Measurements from ENCODE around the gene DHX32. TPM values are rescaled to one million over a fixed set of nuclear protein-coding genes. Genes with fewer than 3 reads are reported as not detected.
"Not testable (repeated sequence)": the region's sequence is repeated elsewhere in the genome, so short reads cannot be mapped to it uniquely, and the experiment has no call there.

DHX32 gene
- polyA plus RNA-seq, 4 donors: 22.8 to 26.1 (median 23.0) TPM

DNA sequence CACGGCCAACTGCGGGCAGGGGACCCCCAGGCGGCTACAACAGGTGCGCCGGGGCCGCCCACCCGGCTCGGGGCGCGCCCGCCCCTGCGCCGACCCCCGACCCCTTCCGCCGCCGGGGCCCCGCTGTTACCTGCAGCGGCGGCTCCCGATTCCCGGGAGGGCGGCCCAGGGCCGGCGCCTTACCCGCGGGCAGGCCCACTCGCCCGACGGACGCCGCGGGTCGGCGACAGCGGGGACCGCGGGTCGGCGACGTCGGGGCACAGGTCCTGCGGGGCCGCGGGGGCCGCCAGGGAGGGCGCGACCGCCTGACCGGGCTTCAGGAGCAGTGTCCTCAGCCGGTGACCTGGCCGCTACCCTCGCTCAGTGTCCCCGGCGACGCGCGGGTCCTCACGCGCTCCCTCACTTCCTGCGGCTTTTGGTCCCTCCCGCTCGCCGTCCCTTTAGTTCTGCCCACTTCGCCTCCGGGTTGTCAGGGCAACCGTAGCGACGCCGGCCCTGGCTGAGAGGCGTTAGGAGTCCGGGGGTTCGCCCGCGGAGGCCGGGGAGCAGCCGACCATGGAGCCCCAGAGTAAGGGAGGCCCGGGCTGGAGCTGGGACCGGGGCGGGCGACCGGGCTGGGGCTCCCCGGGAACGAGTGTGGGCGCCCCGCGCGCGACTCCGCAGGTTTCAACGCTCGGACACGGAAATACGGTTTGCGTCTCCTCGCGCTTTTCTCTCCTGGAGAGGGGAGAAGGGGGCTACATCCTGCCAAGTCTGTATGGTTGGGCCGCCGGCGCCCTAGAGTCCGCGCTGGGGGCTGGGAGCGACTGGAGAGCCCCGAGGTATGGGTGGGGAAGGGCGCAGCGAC, 15.2 kb upstream of the DHX32 start, which contains the start of gene FANK1:
Gene FANK1 (plus strand): TSS at position 477 of the 847 bp plus-strand sequence. CDS start 79 bp downstream, at position 556.
- peak; percentile 43 to 83 (median 72) for DNase-seq (ENCODE audit: low read depth in 4 of 4, low spot score in 2 of 4)

DNA sequence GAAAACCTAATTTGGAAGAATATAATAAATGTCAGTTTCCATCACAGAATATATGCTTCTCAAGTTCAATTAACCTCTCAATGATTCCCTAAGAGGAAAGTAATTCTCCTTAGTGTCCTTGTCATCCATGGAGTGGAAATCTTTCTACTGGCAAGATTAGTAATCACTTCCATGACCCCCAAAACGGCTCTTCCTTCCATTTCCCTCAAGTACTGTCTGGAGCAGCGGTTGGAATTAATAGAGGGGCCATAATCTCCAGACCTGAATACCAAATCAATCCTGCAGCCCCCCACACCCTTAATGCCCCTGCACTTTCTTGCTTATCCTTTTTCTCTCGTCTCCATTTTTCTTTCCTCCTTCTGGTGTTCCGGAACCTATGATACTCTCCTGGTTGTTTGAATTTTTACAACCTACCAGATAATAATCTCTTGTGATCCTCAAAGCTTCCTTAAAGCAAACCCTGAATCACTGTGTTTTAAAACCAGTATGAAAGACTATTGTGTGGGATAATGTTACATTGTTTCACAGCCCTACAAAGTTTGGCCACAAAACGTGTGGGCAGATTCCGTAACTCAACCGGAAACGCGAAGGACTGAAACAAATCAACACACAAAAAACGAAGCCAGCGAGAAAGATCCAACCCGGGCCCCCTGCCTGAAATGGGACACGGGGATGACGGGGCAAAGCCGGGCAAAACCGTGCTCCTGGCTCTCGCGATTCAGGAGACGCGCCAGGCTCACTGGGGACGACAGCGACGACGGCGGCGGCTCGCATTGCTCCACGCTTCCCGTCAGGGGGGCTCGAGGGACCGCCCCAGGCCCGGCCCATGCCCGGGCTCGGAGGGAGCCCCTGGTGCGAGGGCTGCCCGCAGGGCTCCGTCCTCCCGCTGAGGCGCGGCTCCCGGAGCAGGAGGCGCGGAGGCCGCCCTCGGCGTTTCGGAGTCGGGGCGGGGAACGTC, 14.3 kb upstream of the DHX32 start:
- DNase-seq (ENCODE audit: low read depth in 4 of 4, low spot score in 2 of 4): peak; percentile 21 to 40 (median 30)

DNA sequence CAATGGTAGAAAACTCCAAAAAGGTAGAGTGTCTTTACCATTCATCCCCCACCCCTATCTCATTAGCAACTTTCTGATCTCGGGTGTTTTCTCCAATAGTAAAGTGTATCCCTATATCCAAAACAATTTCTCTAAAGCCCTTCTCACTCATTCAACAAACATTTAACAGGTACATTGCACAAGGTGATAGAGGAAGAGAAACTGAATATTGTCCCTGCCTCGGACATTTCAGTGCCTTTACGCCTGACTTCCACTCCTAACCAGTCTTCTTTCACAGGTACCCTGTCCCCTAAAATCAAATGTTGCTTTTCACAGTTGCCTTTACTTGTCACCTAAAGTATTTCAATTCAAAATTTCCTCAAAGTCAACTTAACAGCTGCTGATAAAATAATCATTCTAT, 13.1 kb upstream of the DHX32 start:
- not testable (repeated sequence) for DNase-seq (ENCODE audit: low read depth in 4 of 4, low spot score in 2 of 4)

DNA sequence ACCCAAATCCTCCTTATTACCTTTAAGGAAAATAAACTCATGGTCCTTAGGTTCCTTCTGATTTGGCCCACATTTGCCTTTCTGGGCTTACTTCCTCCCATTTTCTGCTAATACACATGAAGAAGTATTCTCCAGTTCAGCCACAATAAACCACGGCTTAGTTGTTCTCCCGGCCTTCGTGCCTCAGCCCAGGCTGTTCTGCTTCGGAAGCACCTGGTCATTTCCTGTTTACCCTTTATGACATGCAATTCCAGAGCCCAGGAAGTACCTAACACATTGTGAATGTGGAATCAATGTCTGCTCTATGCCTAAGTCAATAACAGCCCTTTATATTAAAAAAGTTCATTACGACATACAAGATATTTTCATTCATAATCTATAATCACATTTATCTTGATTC, 11.3 kb upstream of the DHX32 start:
- not testable (repeated sequence) for DNase-seq (ENCODE audit: low read depth in 4 of 4, low spot score in 2 of 4)

DNA sequence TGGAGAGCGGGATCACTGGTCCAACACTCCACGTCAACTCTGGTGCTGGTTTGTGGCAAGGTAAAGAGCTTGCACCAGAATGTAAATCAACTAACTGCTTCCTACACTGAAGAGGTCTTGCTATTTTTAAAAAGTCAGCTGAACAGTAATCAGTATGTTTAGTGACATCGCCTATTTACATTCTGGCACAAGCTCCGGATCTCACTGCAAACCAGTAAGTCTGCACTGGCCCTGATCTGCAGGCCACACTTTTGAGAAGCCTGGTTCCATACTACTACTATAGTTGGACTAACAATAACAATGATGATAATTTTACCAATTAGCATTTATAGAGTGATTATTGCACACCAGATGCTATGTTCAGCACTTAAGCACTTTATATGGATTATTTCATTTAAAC, 8.3 kb upstream of the DHX32 start:
- not testable (repeated sequence) for DNase-seq (ENCODE audit: low read depth in 4 of 4, low spot score in 2 of 4)

DNA sequence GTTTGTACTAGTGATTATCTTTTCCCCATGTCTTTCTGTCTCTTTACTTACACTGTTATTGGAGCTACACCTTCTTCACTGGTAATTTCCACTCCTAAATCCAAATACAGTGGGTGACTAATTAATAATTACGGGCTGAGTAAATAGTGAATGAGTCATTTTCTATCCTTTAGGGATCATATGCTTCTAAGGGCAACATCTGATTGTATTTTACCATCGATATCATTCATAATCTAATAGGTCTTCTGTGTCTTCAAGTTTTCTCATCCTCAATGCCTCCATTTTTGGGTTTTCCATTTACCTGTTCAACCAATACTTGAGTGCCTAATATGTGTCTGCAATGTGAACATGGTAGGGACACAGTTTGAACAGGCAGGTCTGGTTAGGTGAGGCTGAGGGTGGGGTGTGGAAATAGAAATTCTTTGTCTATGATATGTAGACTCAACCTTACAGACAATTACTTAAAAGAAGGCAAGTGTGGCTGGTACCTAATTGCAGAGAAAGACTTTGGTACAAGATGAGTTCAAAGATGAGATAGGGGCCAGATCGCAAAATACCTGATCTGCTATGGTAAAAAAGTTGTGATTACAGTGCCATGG, 5.9 kb upstream of the DHX32 start:
- no peak for DNase-seq (ENCODE audit: low read depth in 4 of 4, low spot score in 2 of 4)

DNA sequence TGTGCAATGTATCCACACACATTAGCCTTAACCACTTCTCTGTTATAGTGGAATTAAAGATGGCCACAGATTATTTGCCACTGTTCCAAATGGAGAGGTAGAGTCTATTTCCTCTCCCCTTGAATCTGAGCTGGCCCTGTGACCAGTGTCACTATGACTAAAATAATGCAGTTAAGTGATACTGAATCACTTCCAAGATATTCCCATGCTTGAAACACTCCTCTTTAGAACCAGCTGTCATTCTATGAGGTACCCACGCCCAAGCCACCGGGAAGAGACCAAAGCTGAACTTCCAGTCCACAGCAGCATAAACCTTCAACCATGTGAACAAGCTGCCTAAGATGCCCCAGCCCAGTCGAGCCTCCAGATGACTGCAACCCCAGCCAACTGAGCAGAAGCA, 2.1 kb upstream of the DHX32 start:
- no peak for DNase-seq (ENCODE audit: low read depth in 4 of 4, low spot score in 2 of 4)

DNA sequence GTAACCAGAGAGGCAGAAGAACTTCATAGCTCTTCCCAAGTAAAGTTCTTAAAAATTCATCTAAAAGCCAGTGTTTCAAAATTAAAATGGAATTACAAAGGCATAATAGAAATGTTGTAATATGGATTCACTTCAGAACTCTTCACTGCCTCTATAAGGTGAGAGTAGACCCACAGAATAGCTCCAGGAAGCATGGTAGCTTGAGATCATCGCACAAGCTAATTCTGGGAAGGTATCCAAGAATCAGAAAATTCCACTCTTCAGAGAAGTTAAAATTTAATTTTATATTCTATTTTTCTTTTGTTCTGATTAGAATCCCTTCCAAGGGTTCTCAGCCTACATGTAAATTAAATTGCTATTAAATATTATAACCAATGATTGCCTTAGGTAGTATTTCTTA, 1.5 kb upstream of the DHX32 start:
- no peak for DNase-seq (ENCODE audit: low read depth in 4 of 4, low spot score in 2 of 4)

DNA sequence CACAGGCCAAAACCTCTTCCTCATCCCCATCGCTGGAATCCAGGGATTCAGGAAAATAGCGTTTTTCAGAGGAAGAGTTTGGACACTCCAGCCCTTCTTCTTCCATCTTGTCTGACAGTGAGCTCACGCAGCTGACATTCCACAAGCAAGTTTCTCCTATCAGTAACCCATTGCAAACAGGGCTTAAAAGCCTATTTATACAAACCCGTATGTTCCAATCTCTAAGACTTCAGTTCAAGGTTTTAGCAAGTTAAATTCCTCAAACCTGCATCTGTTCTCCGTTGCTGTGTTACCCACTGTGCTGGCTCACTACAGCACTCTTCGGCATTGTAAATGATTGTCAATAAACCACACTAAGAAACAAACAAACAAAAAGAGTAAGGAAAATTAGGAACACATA, 373 bp downstream of the DHX32 start:
- DNase-seq (ENCODE audit: low read depth in 4 of 4, low spot score in 2 of 4): no peak

DNA sequence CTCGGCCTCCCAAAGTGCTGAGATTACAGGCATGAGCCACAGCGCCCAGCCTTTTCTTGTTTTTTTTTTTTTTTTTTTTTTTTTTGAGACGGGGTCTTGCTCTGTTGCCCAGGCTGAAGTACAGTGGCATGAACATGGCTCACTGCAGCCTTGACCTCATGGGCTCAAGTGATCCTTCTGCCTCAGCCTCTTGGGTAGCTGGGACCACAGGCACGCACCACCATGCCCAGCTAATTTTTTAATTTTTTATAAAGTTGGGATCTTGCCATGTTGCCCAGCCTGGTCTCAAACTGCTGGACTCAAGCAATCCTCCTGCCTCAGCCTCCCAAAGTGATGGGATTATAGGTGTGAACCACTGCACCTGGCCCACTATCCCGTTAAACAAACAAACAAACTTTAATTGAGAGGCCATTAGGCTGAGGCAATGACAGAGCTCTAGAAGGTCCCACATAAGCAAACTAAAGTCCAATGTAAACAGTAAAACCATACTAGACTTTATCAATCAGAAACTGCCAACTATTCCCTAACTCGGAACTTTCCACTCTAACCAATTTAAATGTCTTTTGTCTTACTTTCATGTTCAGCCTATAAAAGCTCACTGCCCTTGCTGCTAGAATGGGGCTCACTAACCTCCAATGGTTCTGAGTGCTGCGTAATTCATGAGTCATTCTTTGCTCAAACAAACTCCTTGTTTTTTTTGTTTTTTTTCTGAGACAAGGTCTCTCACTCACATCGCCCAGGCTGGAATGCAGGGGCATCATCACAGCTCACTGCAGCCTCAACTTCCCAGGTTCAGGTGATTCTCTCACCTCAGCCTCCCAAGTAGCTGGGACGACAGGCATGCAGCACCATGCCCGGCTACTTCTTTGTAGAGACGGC, 1.9 kb downstream of the DHX32 start:
- DNase-seq (ENCODE audit: low read depth in 4 of 4, low spot score in 2 of 4): no peak

DNA sequence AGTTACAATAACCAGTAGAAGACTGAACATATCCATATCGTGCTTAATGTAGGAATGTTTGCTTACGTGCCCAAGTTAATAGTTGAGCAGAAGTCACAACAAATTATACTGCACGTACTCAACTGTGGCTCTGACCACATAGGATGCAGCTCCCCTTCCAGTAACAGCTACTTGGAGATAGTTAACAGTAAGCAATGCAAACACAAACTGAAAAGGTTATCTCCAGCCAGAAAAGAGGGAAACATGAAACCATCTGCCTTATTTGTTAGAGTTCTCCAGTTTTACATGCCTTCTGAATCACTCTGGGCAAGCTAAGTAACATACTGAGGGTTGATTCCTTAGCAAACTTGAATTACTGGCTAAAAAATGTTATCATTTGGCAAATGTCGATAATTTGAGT, 9.8 kb downstream of the DHX32 start:
- no peak for DNase-seq (ENCODE audit: low read depth in 4 of 4, low spot score in 2 of 4)

DNA sequence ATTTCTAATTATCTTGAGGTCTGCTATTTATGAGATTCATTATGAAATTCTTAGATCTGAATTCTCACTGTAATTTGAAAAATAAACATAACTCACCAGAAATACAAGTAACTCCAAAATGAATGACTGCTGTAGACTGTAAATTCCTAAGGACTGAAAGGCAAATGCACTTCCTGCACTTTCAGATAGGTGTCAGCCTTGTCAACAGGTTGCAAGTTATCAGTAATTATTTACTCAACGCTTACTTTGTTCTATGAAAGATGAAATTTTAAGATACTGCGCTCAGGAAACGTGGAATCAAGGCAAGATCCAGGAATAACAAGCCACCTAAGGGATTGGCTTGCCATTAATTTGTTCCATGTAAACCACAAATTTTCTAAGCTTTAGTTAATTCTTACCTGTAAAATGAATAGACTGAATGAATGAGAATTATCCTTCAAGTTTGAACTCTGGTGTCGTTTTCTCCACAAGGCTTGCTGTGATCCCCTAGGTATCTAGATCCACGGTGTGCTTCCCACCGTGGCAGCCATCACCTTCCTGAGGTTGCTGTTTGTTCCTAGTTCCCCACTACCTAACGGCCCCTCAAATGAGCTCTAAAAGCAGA, 12.6 kb downstream of the DHX32 start:
- no peak for DNase-seq (ENCODE audit: low read depth in 4 of 4, low spot score in 2 of 4)

DNA sequence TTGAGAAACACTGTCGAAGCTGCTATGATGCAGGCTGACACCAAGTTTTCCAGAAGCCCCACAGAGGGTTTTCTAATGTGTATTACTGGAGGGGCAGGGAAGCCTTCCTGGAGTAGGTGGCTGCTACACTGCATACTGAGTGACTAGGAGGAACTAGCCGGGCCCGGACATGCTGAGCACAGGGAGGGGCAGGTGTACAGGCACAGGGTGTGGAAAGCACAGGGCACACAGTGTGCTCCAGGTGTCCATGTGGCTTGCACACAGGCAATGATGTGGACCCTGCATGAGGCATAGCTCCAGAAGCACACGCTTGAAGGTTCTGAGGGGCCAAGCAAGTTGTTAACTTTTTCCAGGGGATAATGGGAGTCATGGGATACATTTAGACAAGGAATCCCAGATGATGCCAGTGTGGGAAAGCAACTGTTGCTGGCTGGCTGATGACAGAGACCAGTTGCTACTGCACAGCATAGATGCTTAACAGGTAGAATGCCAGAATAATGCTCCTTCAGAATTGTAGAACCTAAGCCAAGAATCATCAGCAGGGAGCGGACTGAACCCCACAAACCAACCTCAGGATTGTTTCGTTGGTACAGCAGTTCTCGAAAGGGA, 14.6 kb downstream of the DHX32 start:
- DNase-seq (ENCODE audit: low read depth in 4 of 4, low spot score in 2 of 4): no peak

DNA sequence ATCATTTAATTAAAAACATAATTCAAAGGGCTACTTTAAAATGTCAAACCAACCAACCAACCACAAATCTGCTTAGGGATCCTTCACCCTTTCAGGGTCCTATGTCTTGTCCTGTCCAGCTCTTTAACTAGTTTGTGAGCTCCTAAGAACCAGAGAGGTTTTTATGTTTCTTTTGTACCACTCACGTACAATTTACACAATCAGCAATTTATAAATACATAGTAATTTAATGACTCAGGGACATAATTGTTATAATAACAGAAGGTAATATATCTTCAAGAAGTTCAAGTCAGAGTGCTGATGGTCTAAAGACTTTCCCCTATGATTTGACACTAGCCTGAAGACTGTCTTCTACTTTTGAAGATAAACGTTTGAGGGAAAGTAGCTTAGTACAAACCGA, 16.0 kb downstream of the DHX32 start:
- DNase-seq (ENCODE audit: low read depth in 4 of 4, low spot score in 2 of 4): no peak

DNA sequence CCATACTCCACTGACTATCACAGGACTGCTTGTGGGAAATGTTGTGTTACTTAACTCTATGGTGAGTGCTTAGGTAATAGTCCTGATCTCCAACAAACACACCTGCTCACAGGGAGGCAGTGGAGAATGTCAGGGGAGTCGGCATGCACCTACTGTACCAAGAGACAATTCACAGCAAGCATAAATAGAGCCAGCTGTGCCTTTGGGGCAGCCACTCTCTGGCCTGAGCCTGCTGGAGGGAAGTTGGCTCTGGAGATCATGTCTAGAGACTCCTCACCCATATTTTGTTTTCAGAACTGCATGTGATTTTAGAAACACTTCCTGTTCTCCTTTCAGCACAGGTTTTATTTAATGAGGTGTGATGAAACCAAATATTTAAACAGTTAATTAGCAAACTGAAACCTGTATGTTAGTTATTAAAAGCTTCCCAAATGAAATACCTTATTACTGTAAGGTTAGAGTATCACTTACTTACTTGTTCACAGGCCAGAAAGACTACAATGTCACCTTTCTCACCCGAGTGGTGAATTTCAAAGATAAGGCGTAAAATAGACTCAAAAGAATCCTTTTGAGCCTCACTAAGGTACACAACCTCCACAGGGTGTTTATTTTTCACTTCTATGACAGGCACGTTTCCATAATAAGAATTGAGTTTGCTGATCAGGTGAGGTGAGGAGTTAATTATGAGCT, 21.8 kb downstream of the DHX32 start:
- DNase-seq (ENCODE audit: low read depth in 4 of 4, low spot score in 2 of 4): no peak

DNA sequence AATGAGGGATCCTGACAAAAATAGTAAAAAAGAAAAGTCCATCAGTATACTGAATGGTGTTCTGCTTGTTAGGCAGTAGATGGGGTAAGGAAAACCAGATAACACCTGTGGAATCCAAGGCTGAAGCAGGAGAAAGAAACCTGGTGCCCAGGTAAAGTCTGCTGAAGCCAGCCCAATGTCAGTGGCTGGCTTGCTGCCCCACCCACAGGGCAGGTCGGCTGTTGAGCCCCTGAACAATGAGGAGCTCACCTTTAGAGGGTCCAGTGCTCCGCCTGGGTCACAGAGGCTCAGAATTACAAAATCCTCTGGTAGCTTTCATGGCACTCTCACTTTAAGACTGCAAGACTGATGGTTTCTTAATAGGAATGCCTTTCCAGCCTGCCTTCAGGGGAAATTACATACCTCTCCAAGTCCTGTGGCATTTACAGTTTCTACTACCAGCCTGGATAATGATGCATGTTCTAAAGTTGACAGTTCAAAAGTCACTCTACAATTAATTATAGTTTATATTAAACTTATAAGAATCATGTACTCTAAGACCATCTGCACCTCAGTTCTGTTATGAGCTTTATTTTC, 23.8 kb downstream of the DHX32 start:
- DNase-seq (ENCODE audit: low read depth in 4 of 4, low spot score in 2 of 4): no peak

DNA sequence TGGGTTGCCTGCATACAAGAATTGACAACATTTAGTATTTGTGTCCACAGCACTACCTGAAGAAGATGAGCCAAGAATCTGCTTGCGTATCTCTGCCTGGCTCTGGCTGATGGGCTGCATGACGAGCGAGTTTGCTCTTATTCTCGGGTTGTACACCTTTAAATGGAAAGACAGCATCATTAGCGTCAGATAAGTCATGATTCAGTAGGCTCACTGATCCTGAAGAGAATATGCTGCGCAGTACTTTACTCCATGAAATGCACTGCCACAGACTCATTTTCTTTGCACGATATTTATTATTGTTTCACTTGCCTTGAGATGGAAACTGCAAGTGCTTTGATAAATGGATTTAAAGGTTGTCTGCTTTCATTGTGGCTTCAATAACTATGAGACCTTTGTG, 28.6 kb downstream of the DHX32 start:
- DNase-seq (ENCODE audit: low read depth in 4 of 4, low spot score in 2 of 4): no peak

All from left renal cortex interstitium (tissue), 4 donors.